ENCODE measurements around the gene CNTN4.

Gene CNTN4

GRCh38 chr3:2826036-2826435 is 727.4 kb downstream of the CNTN4 start:
- H3K27me3 Mint-ChIP-seq = no peaks in the 10 kb centered on the region
- ATAC-seq (no peak), DNase-seq (no peak)
- no peak overlapping the region for H3K27ac Mint-ChIP-seq
- H3K4me1 Mint-ChIP-seq = no peaks in the 10 kb centered on the region
- no peaks in the 10 kb centered on the region for H3K9me3 Mint-ChIP-seq
- no peak overlapping the region for H3K4me3 Mint-ChIP-seq
- no peaks in the 10 kb centered on the region for H3K36me3 Mint-ChIP-seq (ENCODE audit: low read depth)

- Mint-ChIP-seq H3K36me3 (ENCODE audit: low read depth) (no peaks in the 10 kb centered on the region), H3K27me3 (no peaks in the 10 kb centered on the region), H3K9me3 (no peaks in the 10 kb centered on the region), H3K4me1 (no peaks in the 10 kb centered on the region), H3K27ac (no peak overlapping the region), H3K4me3 (no peak overlapping the region)
- ATAC-seq (no peak), DNase-seq (no peak)
Observed at GRCh38 chr3:2826453-2826852, 727.8 kb downstream of the CNTN4 start.

GRCh38 chr3:2837239-2837638 is 738.6 kb downstream of the CNTN4 start:
- H3K4me1 Mint-ChIP-seq = no peaks in the 10 kb centered on the region
- H3K36me3 Mint-ChIP-seq (ENCODE audit: low read depth) = no peaks in the 10 kb centered on the region
- H3K4me3 Mint-ChIP-seq = no peak overlapping the region

GRCh38 chr3:2837910-2838309 is 739.2 kb downstream of the CNTN4 start:
- Mint-ChIP-seq H3K36me3 (ENCODE audit: low read depth) (no peaks in the 10 kb centered on the region), H3K9me3 (no peaks in the 10 kb centered on the region), H3K4me1 (no peaks in the 10 kb centered on the region), H3K27me3 (no peaks in the 10 kb centered on the region), H3K27ac (no peak overlapping the region), H3K4me3 (no peak overlapping the region)
- no peak for DNase-seq
- no peak for ATAC-seq

More at GRCh38 chr3:2837239-2837638, 738.6 kb downstream of the CNTN4 start:
- DNase-seq = no peak
- Mint-ChIP-seq H3K27me3 (no peaks in the 10 kb centered on the region), H3K9me3 (no peaks in the 10 kb centered on the region), H3K27ac (no peak overlapping the region)
- no peak for ATAC-seq

GRCh38 chr3:2838546-2839157 is 740.0 kb downstream of the CNTN4 start:
- Mint-ChIP-seq H3K9me3 (no peaks in the 10 kb centered on the region), H3K36me3 (ENCODE audit: low read depth) (no peaks in the 10 kb centered on the region), H3K4me1 (no peaks in the 10 kb centered on the region), H3K27ac (no peak overlapping the region), H3K27me3 (no peaks in the 10 kb centered on the region), H3K4me3 (no peak overlapping the region)
- DNase-seq = no peak
- ATAC-seq = no peak

- no peaks in the 10 kb centered on the region for H3K27me3 Mint-ChIP-seq
- no peaks in the 10 kb centered on the region for H3K9me3 Mint-ChIP-seq
- H3K4me3 Mint-ChIP-seq = no peak overlapping the region
- H3K27ac Mint-ChIP-seq = no peak overlapping the region
- no peaks in the 10 kb centered on the region for H3K36me3 Mint-ChIP-seq (ENCODE audit: low read depth)
- no peak for DNase-seq
- no peaks in the 10 kb centered on the region for H3K4me1 Mint-ChIP-seq
- no peak for ATAC-seq
Observed at GRCh38 chr3:2839876-2840275, 741.2 kb downstream of the CNTN4 start.

- Mint-ChIP-seq H3K4me1 (no peaks in the 10 kb centered on the region), H3K36me3 (ENCODE audit: low read depth) (no peaks in the 10 kb centered on the region), H3K9me3 (no peaks in the 10 kb centered on the region), H3K4me3 (no peak overlapping the region), H3K27me3 (peaks cover 1% of the 10 kb centered on the region), H3K27ac (no peak overlapping the region)
- ATAC-seq = no peak
- no peak for DNase-seq
Observed at GRCh38 chr3:2847062-2847841, 748.6 kb downstream of the CNTN4 start.

GRCh38 chr3:2849092-2849491 is 750.4 kb downstream of the CNTN4 start:
- H3K27me3 Mint-ChIP-seq = peaks cover 1% of the 10 kb centered on the region
- ATAC-seq = no peak
- DNase-seq = no peak
- no peaks in the 10 kb centered on the region for H3K36me3 Mint-ChIP-seq (ENCODE audit: low read depth)
- H3K9me3 Mint-ChIP-seq = no peaks in the 10 kb centered on the region
- H3K4me3 Mint-ChIP-seq = no peak overlapping the region
- H3K27ac Mint-ChIP-seq = no peak overlapping the region
- no peaks in the 10 kb centered on the region for H3K4me1 Mint-ChIP-seq

- no peak overlapping the region for H3K27ac Mint-ChIP-seq
- ATAC-seq = no peak
- no peaks in the 10 kb centered on the region for H3K9me3 Mint-ChIP-seq
- H3K4me1 Mint-ChIP-seq = no peaks in the 10 kb centered on the region
- H3K4me3 Mint-ChIP-seq = no peak overlapping the region
- no peaks in the 10 kb centered on the region for H3K36me3 Mint-ChIP-seq (ENCODE audit: low read depth)
- no peak for DNase-seq
- H3K27me3 Mint-ChIP-seq = peaks cover 1% of the 10 kb centered on the region
Observed at GRCh38 chr3:2850701-2851100, 752.0 kb downstream of the CNTN4 start.

GRCh38 chr3:2851361-2851760 is 752.7 kb downstream of the CNTN4 start:
- ATAC-seq = no peak
- Mint-ChIP-seq H3K4me1 (no peaks in the 10 kb centered on the region), H3K36me3 (ENCODE audit: low read depth) (no peaks in the 10 kb centered on the region), H3K4me3 (no peak overlapping the region), H3K27me3 (peaks cover 1% of the 10 kb centered on the region), H3K27ac (no peak overlapping the region), H3K9me3 (no peaks in the 10 kb centered on the region)
- DNase-seq = no peak

- Mint-ChIP-seq H3K27me3 (peaks cover 1% of the 10 kb centered on the region), H3K36me3 (ENCODE audit: low read depth) (no peaks in the 10 kb centered on the region), H3K9me3 (no peaks in the 10 kb centered on the region), H3K4me1 (no peaks in the 10 kb centered on the region), H3K4me3 (no peak overlapping the region), H3K27ac (no peak overlapping the region)
- no peak for DNase-seq
- ATAC-seq = no peak
Observed at GRCh38 chr3:2851835-2852234, 753.2 kb downstream of the CNTN4 start.

- ATAC-seq (no peak), DNase-seq (no peak)
- Mint-ChIP-seq H3K36me3 (ENCODE audit: low read depth) (no peaks in the 10 kb centered on the region), H3K27ac (no peak overlapping the region), H3K4me1 (no peaks in the 10 kb centered on the region), H3K4me3 (no peak overlapping the region), H3K27me3 (no peaks in the 10 kb centered on the region), H3K9me3 (no peaks in the 10 kb centered on the region)
Observed at GRCh38 chr3:2853651-2854050, 755.0 kb downstream of the CNTN4 start.

- no peak overlapping the region for H3K27ac Mint-ChIP-seq
- no peak overlapping the region for H3K4me3 Mint-ChIP-seq
- H3K36me3 Mint-ChIP-seq (ENCODE audit: low read depth) = no peaks in the 10 kb centered on the region
- H3K4me1 Mint-ChIP-seq = no peaks in the 10 kb centered on the region
- DNase-seq = no peak
- no peaks in the 10 kb centered on the region for H3K9me3 Mint-ChIP-seq
- ATAC-seq = no peak
- H3K27me3 Mint-ChIP-seq = peaks cover 2% of the 10 kb centered on the region
Observed at GRCh38 chr3:2856138-2857133, 757.8 kb downstream of the CNTN4 start.

GRCh38 chr3:2860626-2861025 is 762.0 kb downstream of the CNTN4 start:
- DNase-seq (no peak), ATAC-seq (no peak)
- Mint-ChIP-seq H3K4me1 (no peaks in the 10 kb centered on the region), H3K4me3 (no peak overlapping the region), H3K9me3 (no peaks in the 10 kb centered on the region), H3K27me3 (peaks cover 2% of the 10 kb centered on the region), H3K27ac (no peak overlapping the region), H3K36me3 (ENCODE audit: low read depth) (no peaks in the 10 kb centered on the region)

GRCh38 chr3:2861120-2861519 is 762.5 kb downstream of the CNTN4 start:
- H3K9me3 Mint-ChIP-seq = no peaks in the 10 kb centered on the region
- no peak overlapping the region for H3K4me3 Mint-ChIP-seq
- no peaks in the 10 kb centered on the region for H3K36me3 Mint-ChIP-seq (ENCODE audit: low read depth)
- peaks cover 2% of the 10 kb centered on the region for H3K27me3 Mint-ChIP-seq
- ATAC-seq (no peak), DNase-seq (no peak)
- no peak overlapping the region for H3K27ac Mint-ChIP-seq
- H3K4me1 Mint-ChIP-seq = no peaks in the 10 kb centered on the region
